KOPT-K1 (cell line): ENCODE data around the gene FAM181A.

Experiments
- H3K27ac ChIP-seq: fragments of 200-600 bp; sonication (generic); 2 replicates; pipeline ENCODE4 v1.5.1; 2016; ENCODE audit warnings: antibody characterized with exemption, mild to moderate bottlenecking, low read depth, low read length; ENCODE audit not compliant: poor library complexity, severe bottlenecking
- H3K36me3 ChIP-seq: fragments of 200-600 bp; sonication (generic); 2 replicates; pipeline ENCODE4 v1.5.1; 2017; ENCODE audit warnings: antibody characterized with exemption, mild to moderate bottlenecking, low read length, moderate library complexity; ENCODE audit not compliant: insufficient read depth
- H3K9me3 ChIP-seq: fragments of 200-600 bp; sonication (generic); 2 replicates; pipeline ENCODE4 v1.5.1; 2017; ENCODE audit warnings: antibody characterized with exemption, low read length, mild to moderate bottlenecking; ENCODE audit not compliant: insufficient read depth, poor library complexity, severe bottlenecking

Gene FAM181A

GRCh38 chr14:93926873-93927799 lies at the start of gene FAM181A:
FAM181A (plus strand) TSS chr14:93927344; CDS start chr14:93928286, 942 bp downstream.
- H3K27ac ChIP-seq = no peak within 1 kb of the TSS
- no peaks in the 10 kb centered on the region for H3K9me3 ChIP-seq
- no peaks in the 10 kb centered on the region for H3K36me3 ChIP-seq

- Histone ChIP-seq H3K36me3 (no peaks in the 10 kb centered on the region), H3K27ac (no peak overlapping the region), H3K9me3 (peaks cover 10% of the 10 kb centered on the region)
Observed at GRCh38 chr14:93878212-93878611, 48.9 kb upstream of the FAM181A start.

GRCh38 chr14:93878871-93879270 lies 48.3 kb upstream of the FAM181A start:
- H3K36me3 ChIP-seq = no peaks in the 10 kb centered on the region
- no peak overlapping the region for H3K27ac ChIP-seq
- peaks cover 8% of the 10 kb centered on the region for H3K9me3 ChIP-seq

GRCh38 chr14:93879362-93879983 lies 47.7 kb upstream of the FAM181A start:
- peaks cover 3% of the 10 kb centered on the region for H3K9me3 ChIP-seq
- no peak overlapping the region for H3K27ac ChIP-seq
- no peaks in the 10 kb centered on the region for H3K36me3 ChIP-seq

GRCh38 chr14:93880021-93880820 lies 46.9 kb upstream of the FAM181A start:
- H3K27ac ChIP-seq = no peak overlapping the region
- H3K36me3 ChIP-seq = no peaks in the 10 kb centered on the region
- H3K9me3 ChIP-seq = no peaks in the 10 kb centered on the region

- Histone ChIP-seq H3K36me3 (no peaks in the 10 kb centered on the region), H3K27ac (no peak overlapping the region), H3K9me3 (no peaks in the 10 kb centered on the region)
Observed at GRCh38 chr14:93884950-93885349, 42.2 kb upstream of the FAM181A start.

GRCh38 chr14:93888995-93889394 lies 38.1 kb upstream of the FAM181A start:
- Histone ChIP-seq H3K27ac (no peak overlapping the region), H3K9me3 (no peaks in the 10 kb centered on the region), H3K36me3 (no peaks in the 10 kb centered on the region)

- Histone ChIP-seq H3K27ac (no peak overlapping the region), H3K36me3 (no peaks in the 10 kb centered on the region), H3K9me3 (no peaks in the 10 kb centered on the region)
Observed at GRCh38 chr14:93889739-93890483, 37.2 kb upstream of the FAM181A start.

GRCh38 chr14:93891756-93892504 lies 35.2 kb upstream of the FAM181A start:
- Histone ChIP-seq H3K9me3 (no peaks in the 10 kb centered on the region), H3K36me3 (no peaks in the 10 kb centered on the region), H3K27ac (no peak overlapping the region)

GRCh38 chr14:93892505-93892839 lies 34.7 kb upstream of the FAM181A start:
- no peaks in the 10 kb centered on the region for H3K36me3 ChIP-seq
- no peaks in the 10 kb centered on the region for H3K9me3 ChIP-seq
- H3K27ac ChIP-seq = no peak overlapping the region

GRCh38 chr14:93892923-93893558 lies 34.1 kb upstream of the FAM181A start:
- H3K9me3 ChIP-seq = no peaks in the 10 kb centered on the region
- no peak overlapping the region for H3K27ac ChIP-seq
- no peaks in the 10 kb centered on the region for H3K36me3 ChIP-seq

GRCh38 chr14:93893661-93894261 lies 33.4 kb upstream of the FAM181A start:
- Histone ChIP-seq H3K36me3 (no peaks in the 10 kb centered on the region), H3K27ac (no peak overlapping the region), H3K9me3 (no peaks in the 10 kb centered on the region)

- H3K9me3 ChIP-seq = no peaks in the 10 kb centered on the region
- no peak overlapping the region for H3K27ac ChIP-seq
- no peaks in the 10 kb centered on the region for H3K36me3 ChIP-seq
Observed at GRCh38 chr14:93895023-93895604, 32.0 kb upstream of the FAM181A start.
